ENCODE measurements around the gene SEPTIN1.

SEPTIN1 gene

GRCh38 chr16:30378236-30379157 is 3.9 kb downstream of the SEPTIN1 start (continued):
- peak; percentile 86 for TF ChIP-seq ZIC2 (tag by site-specific recombination; IDR thresholded peaks at IDR 0.05)
- no peak for TF ChIP-seq SALL2 (tag by site-specific recombination; IDR thresholded peaks at IDR 0.05; ENCODE audit: borderline replicate concordance)
- TF ChIP-seq ZNF433 (tag by site-specific recombination; IDR thresholded peaks at IDR 0.05; ENCODE audit: low read depth) = no peak
- TF ChIP-seq MZF1 (tag by site-specific recombination; IDR thresholded peaks at IDR 0.05; ENCODE audit: borderline replicate concordance) = 0 out of 2 replicates have a peak, but pooled peaks have one; percentile 42
- TF ChIP-seq YY2 (tag by site-specific recombination; IDR thresholded peaks at IDR 0.05) = no peak
- TF ChIP-seq ZNF555 (tag by site-specific recombination; conservative IDR thresholded peaks at IDR 0.05) = no peak
- no peak; the same call in 1 of the 2 replicates for TF ChIP-seq ZEB2 (tag by site-specific recombination; IDR thresholded peaks at IDR 0.05)
- no peak for TF ChIP-seq ZNF223 (tag by site-specific recombination; IDR thresholded peaks at IDR 0.05)
- no peak for TF ChIP-seq ELK4 (IDR thresholded peaks at IDR 0.05; ENCODE audit: borderline replicate concordance, low read depth, low read length)
- TF ChIP-seq ZNF521 (tag by site-specific recombination; IDR thresholded peaks at IDR 0.05) = no peak
- TF ChIP-seq ZNF514 (tag by site-specific recombination; IDR thresholded peaks at IDR 0.05) = no peak
- TF ChIP-seq RBAK (tag by site-specific recombination; IDR thresholded peaks at IDR 0.05) = no peak
- TF ChIP-seq ZNF398 (tag by site-specific recombination; IDR thresholded peaks at IDR 0.05) = peak; percentile 99
- no peak for TF ChIP-seq ZNF350 (tag by site-specific recombination; IDR thresholded peaks at IDR 0.05)
- TF ChIP-seq CTCF (tag by site-specific recombination; IDR thresholded peaks at IDR 0.05) = peak; percentile 92
- TF ChIP-seq ZNF600 (tag by site-specific recombination; IDR thresholded peaks at IDR 0.05) = peak; percentile 65; the same call in 1 of the 2 replicates
- TF ChIP-seq ZNF292 (tag by site-specific recombination; IDR thresholded peaks at IDR 0.05; ENCODE audit: borderline replicate concordance, low read depth) = no peak
- TF ChIP-seq ZBTB48 (tag by site-specific recombination; IDR thresholded peaks at IDR 0.05) = 0 out of 2 replicates have a peak, but pooled peaks have one; percentile 20
- TF ChIP-seq IKZF3 (tag by site-specific recombination; IDR thresholded peaks at IDR 0.05) = peak; percentile 91
- no peak for TF ChIP-seq PRDM2 (tag by site-specific recombination; IDR thresholded peaks at IDR 0.05; ENCODE audit: borderline replicate concordance)
- peak; percentile 89 for TF ChIP-seq ZBTB6 (tag by site-specific recombination; IDR thresholded peaks at IDR 0.05)
- no peak for TF ChIP-seq ZNF473 (tag by site-specific recombination; IDR thresholded peaks at IDR 0.05)
- peak; percentile 39; the same call in 1 of the 2 replicates for TF ChIP-seq ZNF121 (tag by site-specific recombination; IDR thresholded peaks at IDR 0.05)
- TF ChIP-seq ZBTB7A (tag by site-specific recombination; IDR thresholded peaks at IDR 0.05; ENCODE audit: low read depth) = peak; percentile 85
- TF ChIP-seq ZNF560 (tag by site-specific recombination; IDR thresholded peaks at IDR 0.05; ENCODE audit: borderline replicate concordance) = no peak
- TF ChIP-seq ZNF221 (tag by site-specific recombination; IDR thresholded peaks at IDR 0.05; ENCODE audit: borderline replicate concordance) = no peak
- TF ChIP-seq ZFHX2 (tag by site-specific recombination; conservative IDR thresholded peaks at IDR 0.05) = no peak

Data from HEK293 (cell line).